HG02798 (cell line): Measurements from ENCODE around the gene PHF20.
"Not testable (repeated sequence)": the region's sequence is repeated elsewhere in the genome, so short reads cannot be mapped to it uniquely, and the experiment has no call there.

ENCODE experiments used
- ATAC-seq: cut with Tn5 transposase; IDR thresholded peaks from one replicate; pipeline ENCODE4 v1.9.1; 2021; ENCODE audit warnings: mild to moderate bottlenecking; ENCODE audit not compliant: unreplicated experiment, poor library complexity

The PHF20 gene

DNA sequence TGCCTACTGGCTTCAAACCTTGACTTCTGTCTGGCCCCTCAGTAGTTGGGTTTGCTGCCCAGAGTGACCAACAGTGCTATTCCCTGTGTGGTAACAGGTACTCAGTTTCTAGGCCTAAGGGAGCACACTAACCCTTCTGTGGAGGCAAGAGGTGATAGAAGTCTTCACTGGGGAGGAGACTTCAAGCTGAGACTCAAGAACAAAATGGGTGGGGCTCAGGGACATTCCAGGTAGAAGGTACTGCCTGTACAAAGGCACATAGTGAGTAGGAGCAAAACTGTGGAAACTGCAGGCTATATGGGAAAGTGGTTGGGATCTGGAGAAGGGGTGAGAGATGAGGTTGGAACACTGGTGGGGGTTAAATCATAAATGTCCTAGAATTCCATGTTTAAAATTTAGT is 184.8 kb downstream of the PHF20 start:
- ATAC-seq: no peak

DNA sequence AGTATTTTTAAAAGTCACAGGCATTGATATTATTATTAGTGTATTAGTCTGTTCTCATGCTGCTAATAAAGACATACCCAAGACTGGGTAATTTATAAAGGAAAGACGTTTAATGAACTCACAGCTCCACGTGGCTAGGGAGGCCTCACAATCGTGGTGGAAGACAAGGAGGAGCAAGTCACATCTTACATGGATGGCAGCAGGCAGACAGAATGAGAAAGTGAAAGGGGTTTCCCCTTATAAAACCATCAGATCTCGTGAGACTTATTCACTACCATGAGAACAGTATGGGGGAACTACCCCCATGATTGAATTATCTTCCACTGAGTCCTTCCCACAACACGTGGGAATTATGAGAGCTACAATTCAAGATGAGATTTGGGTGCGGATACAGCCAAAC is 187.5 kb downstream of the PHF20 start:
- not testable (repeated sequence) for ATAC-seq

DNA sequence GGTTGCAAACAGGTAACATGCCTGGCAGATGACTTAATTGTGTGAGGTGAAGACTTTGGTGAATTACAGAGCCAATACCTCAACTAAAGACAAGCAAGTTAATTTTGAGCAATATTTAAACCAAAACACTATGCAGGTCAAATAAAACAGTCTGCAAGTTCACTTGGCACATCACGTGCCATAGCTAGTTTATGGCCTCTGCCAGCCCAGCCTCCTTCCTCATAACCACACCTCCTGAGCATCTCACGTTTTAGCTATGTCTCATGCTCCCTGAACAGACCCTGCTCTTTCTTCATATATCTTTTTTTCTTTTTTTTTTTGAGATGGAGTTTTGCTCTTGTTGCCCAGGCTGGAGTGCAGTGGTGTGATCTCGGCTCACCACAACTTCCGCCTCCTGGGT is 192.1 kb downstream of the PHF20 start:
- ATAC-seq: no peak

DNA sequence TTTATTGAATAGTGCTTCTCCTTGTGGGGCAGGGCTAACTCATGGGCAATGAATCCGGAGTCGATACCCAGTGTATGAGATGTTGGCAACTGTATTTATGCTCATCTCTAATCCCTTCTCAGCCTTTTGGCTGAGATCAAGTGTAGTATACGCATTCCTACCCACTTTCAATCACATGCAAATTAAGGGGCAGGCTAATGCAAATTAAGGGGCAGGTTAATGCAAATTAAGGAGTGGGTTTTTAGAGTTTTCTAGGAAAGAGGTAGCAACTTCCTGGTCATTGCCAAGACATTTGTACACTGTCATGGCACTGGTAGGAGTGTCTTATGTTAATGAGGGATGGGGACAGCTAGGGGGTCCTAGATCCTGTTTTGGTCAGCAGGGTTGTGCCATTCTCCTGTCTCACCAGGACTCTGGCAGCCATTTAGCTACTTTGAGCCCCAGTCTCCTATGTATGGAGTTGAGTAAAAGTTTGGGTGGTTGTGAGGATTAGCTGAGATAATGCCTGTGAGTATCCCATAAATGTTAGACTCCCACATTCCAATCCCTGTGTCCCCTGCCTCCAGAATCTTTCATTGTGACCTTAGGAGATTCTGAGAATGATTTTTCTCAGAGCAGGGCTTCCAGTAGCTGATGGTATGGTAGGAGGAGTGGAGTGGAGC is 196.3 kb downstream of the PHF20 start, which contains the start of gene CNBD2:
Gene CNBD2 (plus strand): TSS at position 612 of the 662 bp plus-strand sequence. CDS start 173 bp downstream, outside the sequence.
- ATAC-seq: no peak

DNA sequence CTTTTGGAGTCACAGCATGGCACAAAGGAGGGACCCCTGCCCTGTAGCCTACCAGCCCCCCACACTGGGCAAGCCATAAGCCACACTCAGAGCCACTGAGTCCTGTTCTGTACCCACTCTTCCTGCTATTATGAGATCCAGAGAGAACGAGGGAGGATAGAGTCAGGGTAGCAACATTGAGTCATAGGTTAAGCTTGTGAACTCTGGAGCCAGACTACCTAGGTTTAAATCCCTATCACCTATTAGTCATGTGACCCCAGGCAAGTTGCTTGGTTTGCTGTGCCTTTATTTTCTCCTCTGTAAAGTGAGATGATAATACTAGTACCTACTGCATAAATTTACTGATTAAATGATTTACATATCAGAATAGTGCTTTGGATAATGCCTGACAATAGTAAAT is 197.1 kb downstream of the PHF20 start:
- no peak for ATAC-seq

DNA sequence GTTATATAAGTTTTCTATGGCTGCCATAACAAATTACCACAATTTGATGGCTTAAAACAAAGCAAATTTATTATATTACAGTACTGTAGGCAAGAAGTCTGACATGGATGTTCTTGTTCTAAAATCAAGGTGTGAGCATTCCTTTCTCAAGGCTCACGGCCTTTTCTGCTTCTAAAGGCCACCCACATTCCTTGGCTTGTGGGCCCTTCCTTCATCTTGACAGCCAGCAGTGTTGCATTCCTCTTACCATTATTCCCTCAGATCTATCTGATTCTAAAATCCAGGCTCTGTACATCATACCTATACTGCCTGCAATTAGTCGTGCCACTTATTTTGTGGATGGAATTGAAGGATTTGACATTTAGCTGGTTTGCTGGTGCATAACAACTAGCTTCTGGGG is 200.2 kb downstream of the PHF20 start:
- ATAC-seq: no peak

DNA sequence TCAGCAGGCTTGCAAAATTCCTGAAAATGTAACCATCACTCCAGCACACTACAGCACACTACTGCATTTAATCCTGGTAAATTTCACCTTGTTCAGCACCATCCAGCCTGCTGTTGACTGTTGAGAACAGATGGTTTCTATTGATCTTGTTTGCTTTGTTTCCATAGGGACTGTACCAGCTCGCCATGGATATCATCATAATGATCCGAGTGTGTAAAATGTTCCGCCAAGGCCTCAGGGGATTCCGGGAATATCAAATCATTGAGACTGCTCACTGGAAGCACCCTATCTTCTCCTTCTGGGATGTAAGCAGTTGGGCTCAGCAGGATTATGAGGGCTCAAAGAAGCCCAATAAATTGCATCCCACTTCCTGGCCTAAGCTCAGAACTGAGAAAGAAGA is 200.6 kb downstream of the PHF20 start:
- no peak for ATAC-seq

DNA sequence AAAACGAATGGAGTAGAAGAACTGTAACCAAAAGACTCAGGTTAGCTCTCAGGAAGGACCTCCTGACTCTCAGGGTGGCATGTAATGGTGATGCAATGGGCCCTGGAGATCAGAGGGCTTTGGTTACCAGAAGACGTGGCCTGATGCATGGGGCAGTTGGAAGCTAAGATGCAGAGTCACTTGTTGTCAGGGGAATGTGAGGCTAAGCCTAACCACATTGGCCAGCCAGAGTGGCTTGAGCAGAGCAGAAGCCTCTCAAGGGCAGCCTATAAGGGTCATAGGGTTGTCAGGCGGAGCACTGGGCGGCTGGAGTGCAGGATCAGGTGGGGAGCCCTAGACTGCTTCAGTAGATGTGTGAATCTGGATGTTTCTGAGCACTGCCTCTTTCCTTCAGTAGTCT is 202.4 kb downstream of the PHF20 start:
- no peak for ATAC-seq

DNA sequence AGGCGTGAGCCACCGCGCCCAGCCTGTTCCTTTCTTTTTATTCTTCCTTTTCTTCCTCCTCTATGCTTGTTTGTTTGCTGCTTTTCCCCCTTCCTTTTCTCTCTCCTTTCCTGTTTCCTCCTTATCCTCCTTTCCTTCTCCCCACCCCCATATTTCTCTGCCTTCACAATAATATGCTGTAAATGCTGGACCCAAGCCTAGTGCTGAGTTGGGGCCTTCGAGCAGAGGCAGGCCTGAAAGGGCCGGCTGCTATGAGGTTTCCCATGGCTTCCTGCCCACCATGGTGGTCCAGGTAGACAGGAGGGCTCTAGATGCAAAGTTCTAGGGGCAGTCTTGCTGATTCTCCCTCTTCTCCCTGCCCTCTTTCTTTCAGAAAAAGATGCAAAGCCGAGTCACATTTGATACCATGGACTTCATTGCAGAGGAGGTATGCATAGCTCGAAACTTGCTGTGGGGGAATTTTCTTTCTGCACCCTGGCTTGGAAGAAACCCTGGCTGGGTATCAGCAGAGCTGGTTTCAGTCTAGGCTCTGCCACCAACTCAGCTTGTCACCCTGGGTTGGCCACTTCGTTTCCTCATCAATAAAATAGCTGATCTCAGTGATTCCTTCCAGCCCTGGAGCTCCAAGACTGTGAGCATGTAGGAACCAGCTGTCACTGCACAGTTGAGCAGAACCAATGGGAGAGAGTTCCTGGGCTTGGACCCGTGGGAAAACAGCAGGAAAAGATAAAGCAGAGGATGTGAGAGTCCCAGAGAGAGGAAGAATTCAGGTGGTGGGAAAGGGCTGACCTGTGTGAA is 204.0 kb downstream of the PHF20 start:
- no peak for ATAC-seq

DNA sequence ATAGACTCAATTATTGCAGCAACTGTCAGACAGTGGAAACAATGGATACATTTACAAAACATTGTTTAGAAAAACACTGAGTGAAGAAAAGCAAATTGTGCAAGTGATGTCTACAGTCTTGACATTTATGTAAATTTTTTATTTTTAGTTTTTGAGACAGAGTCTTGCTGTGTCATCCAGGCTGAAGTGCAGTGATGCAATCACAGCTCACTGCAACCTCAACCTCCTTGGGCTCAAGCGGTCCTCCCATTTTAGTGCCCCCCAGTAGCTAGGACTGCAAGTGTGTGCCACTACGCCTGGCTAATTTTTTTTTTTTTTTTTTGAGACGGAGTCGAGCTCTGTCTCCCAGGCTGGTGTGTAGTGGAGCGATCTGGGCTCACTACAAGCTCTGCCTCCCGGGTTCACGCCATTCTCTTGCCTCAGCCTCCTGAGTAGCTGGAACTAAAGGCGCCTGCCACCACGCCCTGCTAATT is 206.3 kb downstream of the PHF20 start:
- no peak for ATAC-seq

DNA sequence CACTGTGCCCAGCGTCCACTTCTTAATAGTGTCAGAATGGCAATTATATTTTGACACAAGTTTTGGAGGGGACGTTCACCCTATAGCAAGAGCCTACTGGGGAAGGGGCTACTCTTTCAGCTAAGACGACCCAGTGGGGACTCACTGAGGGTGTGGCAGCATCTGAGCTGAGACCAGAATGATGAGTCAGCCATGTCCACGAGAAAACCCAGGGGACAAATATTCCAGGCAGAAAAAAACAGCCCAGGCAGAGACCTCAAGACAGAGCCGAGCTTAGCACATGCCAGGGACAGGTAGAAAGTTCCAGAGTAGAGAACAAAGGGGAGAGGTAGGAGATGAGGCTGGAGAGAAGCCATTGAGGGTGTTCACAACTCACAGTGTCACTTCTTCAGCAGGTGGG is 207.7 kb downstream of the PHF20 start:
- no peak for ATAC-seq

DNA sequence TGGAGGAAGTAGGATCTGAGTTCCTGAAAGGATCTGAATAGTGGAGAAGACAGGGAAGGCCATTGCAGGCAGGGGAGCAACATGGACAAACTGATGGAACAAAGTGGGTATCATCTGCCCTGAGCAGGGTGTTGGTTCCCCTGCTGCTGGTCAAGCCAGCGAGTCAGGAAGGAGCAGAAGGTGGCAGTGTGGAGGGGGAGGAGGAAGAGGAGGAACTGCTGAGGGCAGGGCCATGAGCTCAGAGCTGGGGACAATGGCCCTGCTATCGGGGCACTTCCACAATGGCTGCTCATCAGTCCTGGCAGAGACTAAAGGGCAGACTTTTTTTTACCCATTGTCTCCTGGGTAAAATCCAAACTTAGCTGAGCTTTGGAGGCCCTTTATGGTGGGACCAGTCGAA is 210.2 kb downstream of the PHF20 start:
- no peak for ATAC-seq

DNA sequence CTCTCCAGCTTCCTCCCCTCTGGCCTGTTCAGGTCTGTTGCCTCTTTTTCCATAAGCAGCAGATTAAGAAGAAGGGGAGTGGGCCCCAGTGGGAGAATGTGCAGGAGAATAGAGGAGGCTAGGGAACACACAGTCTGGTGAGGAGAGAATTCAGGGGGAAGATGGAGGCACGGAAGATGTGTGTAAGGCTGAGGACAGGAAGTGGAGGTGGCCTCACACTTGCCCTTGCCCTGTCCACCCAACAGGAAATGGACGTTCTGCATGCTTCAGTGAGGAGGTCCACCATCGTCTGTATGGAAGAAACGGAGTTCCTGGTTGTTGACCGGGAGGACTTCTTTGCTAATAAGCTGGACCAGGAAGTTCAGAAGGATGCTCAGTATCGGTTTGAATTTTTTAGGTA is 212.6 kb downstream of the PHF20 start:
- no peak for ATAC-seq

DNA sequence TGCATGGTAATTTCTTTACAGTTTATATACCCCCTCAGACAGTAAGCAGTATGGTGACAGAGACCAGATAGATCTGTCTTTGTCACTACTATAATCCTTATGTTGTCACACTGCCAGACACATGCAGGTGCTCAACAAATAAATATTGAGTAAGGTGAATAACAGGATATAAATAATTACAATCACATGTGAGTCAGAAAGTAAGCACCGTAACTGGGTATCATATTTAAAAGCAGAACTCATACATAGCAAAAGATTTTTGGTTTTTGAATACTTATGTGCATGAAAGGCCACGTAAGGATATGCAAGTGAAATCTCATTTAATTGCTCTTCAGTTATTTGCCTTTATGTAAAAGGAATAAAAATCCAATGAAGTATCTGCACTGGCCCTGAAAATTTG is 214.0 kb downstream of the PHF20 start:
- no peak for ATAC-seq

DNA sequence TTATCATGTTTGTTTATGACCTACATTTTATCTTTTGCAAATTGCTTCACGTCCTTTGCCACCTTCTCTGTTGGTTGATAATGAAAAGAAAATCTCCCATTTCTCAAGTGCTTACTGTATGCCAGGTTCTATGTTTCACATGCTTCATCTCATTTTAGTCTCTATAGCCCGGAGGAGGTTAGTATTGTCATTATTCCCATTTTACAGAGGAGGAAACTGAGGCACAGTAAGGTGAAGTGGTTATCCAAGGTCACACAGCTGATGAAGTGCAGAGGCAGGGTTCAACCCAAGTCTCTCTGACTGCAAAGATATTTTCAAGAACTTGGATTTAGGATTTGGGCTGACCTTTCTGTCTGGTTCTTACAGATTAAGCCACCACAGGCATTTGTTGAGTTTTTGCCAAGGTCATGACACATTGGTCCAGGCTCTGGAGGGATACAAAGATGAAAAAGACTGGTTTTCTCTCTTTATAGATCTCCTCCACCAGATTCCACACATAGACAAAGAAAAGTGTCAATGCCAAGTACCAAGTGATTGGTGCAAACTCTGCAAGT is 217.2 kb downstream of the PHF20 start:
- no peak for ATAC-seq

DNA sequence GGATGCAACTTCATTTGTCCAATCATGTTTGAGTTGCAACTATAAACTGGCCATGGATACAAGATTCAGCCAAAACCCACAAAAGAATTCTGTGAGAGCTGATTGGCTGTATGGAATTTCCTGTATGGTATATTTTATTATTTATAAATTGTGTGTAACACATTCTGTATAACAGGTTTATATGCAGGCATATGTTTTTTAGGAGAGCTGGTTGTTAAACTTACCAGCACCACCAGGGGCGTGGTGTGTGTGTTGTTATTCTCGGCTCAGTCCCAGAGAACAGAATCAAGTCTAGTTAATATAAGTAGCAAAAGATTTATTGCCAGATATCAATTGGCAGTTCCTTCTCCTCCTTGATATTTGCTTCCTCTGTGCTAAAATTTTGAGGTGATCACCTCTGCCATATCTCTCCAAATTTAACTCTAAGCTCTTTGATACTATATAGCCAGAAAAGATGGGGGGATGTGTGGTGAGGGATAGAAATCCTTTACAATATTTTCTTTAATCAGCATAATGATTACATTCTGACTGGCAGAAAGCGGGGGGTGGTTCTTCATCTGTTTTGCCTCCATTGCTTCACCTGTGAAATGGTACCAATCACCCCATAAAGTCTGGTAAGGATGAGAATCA is 219.4 kb downstream of the PHF20 start:
- ATAC-seq: no peak

DNA sequence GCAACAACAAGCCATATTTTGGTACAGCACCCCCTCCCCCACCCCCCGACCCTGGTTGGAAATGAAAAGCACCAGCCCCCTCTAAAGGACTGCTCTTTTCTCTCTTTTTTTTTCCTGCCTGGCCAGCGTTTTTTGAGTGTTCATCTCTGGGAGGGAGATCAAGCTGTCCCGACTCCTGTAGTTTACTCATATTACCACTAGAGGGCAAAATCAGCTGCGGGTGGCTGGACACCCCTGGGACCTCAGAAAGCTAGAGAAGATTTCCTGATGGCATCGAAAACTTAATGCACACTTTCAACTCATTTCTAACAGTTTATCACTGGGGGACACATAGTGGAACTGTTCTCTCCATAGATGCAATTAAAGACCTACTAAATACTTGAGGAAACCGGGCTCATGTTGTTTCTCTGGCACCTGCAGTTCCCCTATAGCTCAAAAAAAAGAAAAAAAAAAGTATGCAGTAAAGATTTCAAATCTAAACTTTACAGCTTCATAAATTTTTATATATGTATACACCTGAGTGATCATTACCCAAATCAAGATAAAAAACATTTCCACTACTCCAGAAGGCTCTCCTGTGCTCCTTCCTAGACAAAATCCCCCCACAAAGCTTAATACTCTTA is 221.0 kb downstream of the PHF20 start:
- no peak for ATAC-seq

DNA sequence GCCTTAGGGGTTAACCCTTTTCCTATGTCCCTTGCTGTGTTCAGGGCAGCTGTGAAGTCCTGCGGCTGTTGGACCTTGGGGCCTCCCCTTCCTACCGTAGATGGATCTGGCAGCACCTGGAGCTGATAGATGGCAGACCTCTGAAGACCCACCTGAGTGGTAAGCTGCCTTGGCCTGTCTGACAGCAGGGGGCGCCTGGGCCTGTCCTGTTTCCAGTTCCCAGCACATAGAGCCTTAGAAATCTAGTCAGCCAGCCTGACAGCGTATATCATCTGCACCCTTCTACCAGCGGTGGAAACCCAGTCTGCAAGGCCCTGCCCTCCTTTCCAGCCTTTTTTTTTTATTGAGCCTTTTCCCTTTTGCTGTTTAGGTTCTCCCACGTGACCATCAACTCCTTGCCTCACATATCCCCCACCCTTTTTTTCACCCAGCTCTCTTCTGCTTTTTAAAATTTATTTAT is 223.2 kb downstream of the PHF20 start:
- no peak for ATAC-seq

DNA sequence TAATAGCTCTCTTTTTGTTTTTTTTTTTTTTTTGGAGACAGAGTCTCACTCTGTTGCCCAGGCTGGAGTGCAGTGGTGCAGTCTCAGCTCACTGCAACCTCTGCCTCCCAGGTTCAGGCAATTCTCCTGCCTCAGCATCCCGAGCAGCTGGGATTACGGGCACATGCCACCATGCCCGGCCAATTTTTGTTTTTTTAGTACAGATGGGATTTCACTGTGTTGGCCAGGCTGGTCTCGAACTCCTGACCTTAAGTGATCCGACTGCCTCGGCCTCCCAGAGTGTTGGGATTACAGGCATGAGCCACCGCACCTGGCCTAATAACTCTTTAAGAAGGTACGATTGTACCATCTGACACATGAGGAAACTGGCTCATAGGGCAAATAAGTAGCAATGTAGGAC is 224.7 kb downstream of the PHF20 start:
- not testable (repeated sequence) for ATAC-seq
